Testis (tissue), 2 donors: Measurements from ENCODE around the gene IRF8.

Experiments used
- POLR2A ChIP-seq: fragments of 450-650 bp; IDR thresholded peaks from one replicate; pipeline ENCODE4 v1.6.1; 2017; ENCODE audit warnings: antibody characterized with exemption, mild to moderate bottlenecking, moderate library complexity
- TF ChIP-seq, protein P1 (sequence below), 3 experiments: fragments of 450-650 bp in 2 of 3; fragments of 200-600 bp in 1 of 3; sonication (generic) in 1 of 3; IDR thresholded peaks; one replicate each; pipeline ENCODE4 v1.5.1; 2016 to 2019; ENCODE audit warnings: antibody characterized with exemption in 3 of 3, mild to moderate bottlenecking in 2 of 3, moderate library complexity in 1 of 3

DNA sequence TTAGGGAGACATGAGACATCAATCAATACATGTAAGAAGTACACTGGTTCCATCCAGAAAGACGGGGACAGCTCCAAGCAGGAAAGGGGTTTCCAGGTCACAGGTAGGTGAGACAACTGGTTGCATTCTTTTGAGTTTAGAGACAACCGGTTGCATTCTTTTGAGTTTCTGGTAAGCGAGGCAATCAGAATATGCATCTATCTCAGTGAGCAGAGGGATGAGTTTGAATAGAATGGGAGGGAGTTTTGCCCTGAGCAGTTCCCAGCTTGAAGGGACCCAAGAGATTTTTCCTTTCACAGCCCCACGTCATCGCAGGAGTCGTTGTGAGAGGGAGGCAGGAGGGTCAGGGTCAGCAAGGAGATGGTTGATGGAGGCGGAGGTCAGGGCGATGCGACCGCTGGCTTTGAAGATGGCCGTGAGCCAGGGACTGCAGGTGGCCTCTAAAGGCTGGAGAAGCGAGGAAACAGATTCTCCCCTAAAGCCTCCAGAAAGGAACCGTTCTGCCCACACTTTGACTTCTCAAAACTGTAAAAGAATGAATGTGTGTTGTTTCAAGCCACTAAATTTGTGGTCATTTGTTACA is 36.5 kb downstream of the IRF8 start:
- TF ChIP-seq, protein P1, sequence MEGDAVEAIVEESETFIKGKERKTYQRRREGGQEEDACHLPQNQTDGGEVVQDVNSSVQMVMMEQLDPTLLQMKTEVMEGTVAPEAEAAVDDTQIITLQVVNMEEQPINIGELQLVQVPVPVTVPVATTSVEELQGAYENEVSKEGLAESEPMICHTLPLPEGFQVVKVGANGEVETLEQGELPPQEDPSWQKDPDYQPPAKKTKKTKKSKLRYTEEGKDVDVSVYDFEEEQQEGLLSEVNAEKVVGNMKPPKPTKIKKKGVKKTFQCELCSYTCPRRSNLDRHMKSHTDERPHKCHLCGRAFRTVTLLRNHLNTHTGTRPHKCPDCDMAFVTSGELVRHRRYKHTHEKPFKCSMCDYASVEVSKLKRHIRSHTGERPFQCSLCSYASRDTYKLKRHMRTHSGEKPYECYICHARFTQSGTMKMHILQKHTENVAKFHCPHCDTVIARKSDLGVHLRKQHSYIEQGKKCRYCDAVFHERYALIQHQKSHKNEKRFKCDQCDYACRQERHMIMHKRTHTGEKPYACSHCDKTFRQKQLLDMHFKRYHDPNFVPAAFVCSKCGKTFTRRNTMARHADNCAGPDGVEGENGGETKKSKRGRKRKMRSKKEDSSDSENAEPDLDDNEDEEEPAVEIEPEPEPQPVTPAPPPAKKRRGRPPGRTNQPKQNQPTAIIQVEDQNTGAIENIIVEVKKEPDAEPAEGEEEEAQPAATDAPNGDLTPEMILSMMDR (IDR thresholded peaks at IDR 0.05), result no peak
- TF ChIP-seq POLR2A, result no peak
